Measurements from ENCODE around the gene COPA.

The COPA gene

GRCh38 chr1:160258177-160258798 is 84.8 kb downstream of the COPA start:
- peaks cover 36% of the 10 kb centered on the region for H3K79me2 ChIP-seq (ENCODE audit: insufficient read depth, low read length)
- H3K4me2 ChIP-seq (ENCODE audit: low read depth, low read length, poor library complexity, severe bottlenecking), result no peak overlapping the region
- no peaks in the 10 kb centered on the region for H3K9me2 ChIP-seq (replicated peaks; ENCODE audit: insufficient read depth, low read length)

GRCh38 chr1:160257411-160258015 is 85.5 kb downstream of the COPA start:
- Histone ChIP-seq H3K9ac (ENCODE audit: low read length) (no peak overlapping the region), H3K4me3 (ENCODE audit: insufficient read depth, low read length, poor library complexity, severe bottlenecking) (no peak overlapping the region), H3K27ac (ENCODE audit: low read depth, low read length) (no peak overlapping the region), H4K20me1 (ENCODE audit: low read depth, low read length) (no peaks in the 10 kb centered on the region), H3K9me3 (ENCODE audit: insufficient read depth, low read length) (no peaks in the 10 kb centered on the region), H3K36me3 (ENCODE audit: low read length) (no peaks in the 10 kb centered on the region), H2AFZ (ENCODE audit: low read depth, low read length, severe bottlenecking) (no peak overlapping the region), H3K9me2 (replicated peaks; ENCODE audit: insufficient read depth, low read length) (no peaks in the 10 kb centered on the region), H3F3A (ENCODE audit: insufficient read depth) (peaks cover 12% of the 10 kb centered on the region), H3K4me2 (ENCODE audit: low read depth, low read length, poor library complexity, severe bottlenecking) (no peak overlapping the region), H3K27me3 (ENCODE audit: low read length) (no peaks in the 10 kb centered on the region), H3K79me2 (ENCODE audit: insufficient read depth, low read length) (peaks cover 37% of the 10 kb centered on the region)
- TF ChIP-seq CTCF (IDR thresholded peaks at IDR 0.05; ENCODE audit: insufficient read depth, low read length, poor library complexity, severe bottlenecking), result no peak
- no peak for TF ChIP-seq EZH2phosphoT487 (conservative IDR thresholded peaks at IDR 0.05; ENCODE audit: low read length)

More at GRCh38 chr1:160258177-160258798, 84.8 kb downstream of the COPA start:
- Histone ChIP-seq H3K27ac (ENCODE audit: low read depth, low read length) (no peak overlapping the region), H3K9ac (ENCODE audit: low read length) (no peak overlapping the region), H3F3A (ENCODE audit: insufficient read depth) (peaks cover 7% of the 10 kb centered on the region; the same call in 1 of the 2 replicates), H4K20me1 (ENCODE audit: low read depth, low read length) (no peaks in the 10 kb centered on the region), H3K36me3 (ENCODE audit: low read length) (no peaks in the 10 kb centered on the region), H3K9me3 (ENCODE audit: insufficient read depth, low read length) (no peaks in the 10 kb centered on the region), H3K27me3 (ENCODE audit: low read length) (no peaks in the 10 kb centered on the region), H2AFZ (ENCODE audit: low read depth, low read length, severe bottlenecking) (no peak overlapping the region), H3K4me3 (ENCODE audit: insufficient read depth, low read length, poor library complexity, severe bottlenecking) (no peak overlapping the region)
- TF ChIP-seq EZH2phosphoT487 (conservative IDR thresholded peaks at IDR 0.05; ENCODE audit: low read length) (no peak), CTCF (IDR thresholded peaks at IDR 0.05; ENCODE audit: insufficient read depth, low read length, poor library complexity, severe bottlenecking) (no peak)

DNA sequence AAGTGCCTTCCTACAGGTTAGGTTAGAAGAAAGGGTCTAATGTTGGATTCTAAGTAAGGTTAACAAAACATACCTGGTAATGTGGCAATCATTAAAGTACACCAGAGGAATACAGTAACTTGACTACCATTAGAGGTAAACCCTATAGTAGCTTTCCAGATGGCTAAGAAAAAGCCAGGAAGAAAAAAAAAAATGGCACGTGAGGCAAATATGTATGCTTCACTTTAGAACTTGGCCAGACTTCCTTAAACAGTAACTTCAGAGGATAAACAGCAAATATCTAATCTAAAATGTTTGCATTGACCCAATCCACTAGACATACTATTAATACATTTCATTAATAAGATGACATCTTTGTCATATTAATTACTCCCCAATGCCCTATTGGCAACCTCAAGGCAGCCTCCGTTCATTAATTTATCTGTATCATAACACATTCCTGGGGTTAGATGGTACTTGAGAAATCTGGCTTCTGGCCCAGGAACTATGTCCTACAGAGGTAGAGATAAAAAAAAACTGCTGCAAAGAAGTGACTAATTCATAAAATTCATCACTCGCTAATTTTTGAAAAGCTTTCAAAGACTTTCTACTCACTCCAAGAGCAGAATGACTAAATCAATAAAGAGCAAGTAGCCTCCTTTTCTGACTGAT is 86.5 kb downstream of the COPA start:
- Histone ChIP-seq H3K4me3 (ENCODE audit: insufficient read depth, low read length, poor library complexity, severe bottlenecking) (no peak overlapping the region), H4K20me1 (ENCODE audit: low read depth, low read length) (no peaks in the 10 kb centered on the region), H3F3A (ENCODE audit: insufficient read depth) (peaks cover 15% of the 10 kb centered on the region), H3K36me3 (ENCODE audit: low read length) (no peaks in the 10 kb centered on the region), H3K9ac (ENCODE audit: low read length) (no peak overlapping the region), H3K27ac (ENCODE audit: low read depth, low read length) (no peak overlapping the region), H2AFZ (ENCODE audit: low read depth, low read length, severe bottlenecking) (no peak overlapping the region), H3K9me3 (ENCODE audit: insufficient read depth, low read length) (no peaks in the 10 kb centered on the region), H3K79me2 (ENCODE audit: insufficient read depth, low read length) (peaks cover 41% of the 10 kb centered on the region), H3K4me2 (ENCODE audit: low read depth, low read length, poor library complexity, severe bottlenecking) (no peak overlapping the region), H3K9me2 (replicated peaks; ENCODE audit: insufficient read depth, low read length) (no peaks in the 10 kb centered on the region), H3K27me3 (ENCODE audit: low read length) (no peaks in the 10 kb centered on the region)
- TF ChIP-seq EZH2phosphoT487 (conservative IDR thresholded peaks at IDR 0.05; ENCODE audit: low read length), result no peak
- TF ChIP-seq CTCF (IDR thresholded peaks at IDR 0.05; ENCODE audit: insufficient read depth, low read length, poor library complexity, severe bottlenecking), result no peak
